Gastroesophageal sphincter (tissue), 4 donors: ENCODE results near the gene KLF6. TPM values are rescaled to one million over a fixed set of nuclear protein-coding genes. Genes with fewer than 3 reads are reported as not detected.

Experiments
- ATAC-seq: fragments of 150-250 bp; one replicate; pipeline ENCODE4 v1.9.1; 2016; ENCODE audit warnings: mild to moderate bottlenecking, moderate library complexity
- H3K27ac ChIP-seq, 4 donors: fragments of 200-600 bp; sonication (generic) in 3 of 4; 1 replicate in 3 of 4; 2 replicates in 1 of 4; pipeline ENCODE4 v1.5.1; 2016 to 2019
- H3K27me3 ChIP-seq: fragments of 200-600 bp; sonication (generic); one replicate; pipeline ENCODE4 v1.5.1; 2019
- H3K36me3 ChIP-seq, 2 donors: fragments of 200-600 bp; sonication (generic); one replicate each; pipeline ENCODE4 v1.5.1; 2019; ENCODE audit warnings: control low read depth in 1 of 2
- H3K4me1 ChIP-seq, 3 donors: fragments of 200-600 bp; sonication (generic); 1 replicate in 2 of 3; 2 replicates in 1 of 3; pipeline ENCODE4 v1.5.1; 2016 to 2019; ENCODE audit warnings: control low read depth in 2 of 3
- H3K4me3 ChIP-seq, 2 donors: fragments of 200-600 bp; sonication (generic); one replicate each; pipeline ENCODE4 v1.5.1; 2019; ENCODE audit warnings: mild to moderate bottlenecking in 1 of 2, moderate library complexity in 1 of 2
- H3K9me3 ChIP-seq, 3 donors: fragments of 200-600 bp; sonication (generic); one replicate each; pipeline ENCODE4 v1.5.1; 2017 to 2019; ENCODE audit warnings: control low read depth in 2 of 3
- EP300 ChIP-seq: sonication (generic); formaldehyde crosslinking; IDR thresholded peaks from one replicate; pipeline ENCODE4 v1.6.1; 2017; ENCODE audit warnings: antibody characterized with exemption, mild to moderate bottlenecking
- POLR2A ChIP-seq, 2 donors: fragments of 450-650 bp; IDR thresholded peaks; one replicate each; pipeline ENCODE4 v1.6.1; 2017; ENCODE audit warnings: antibody characterized with exemption in 2 of 2, mild to moderate bottlenecking in 2 of 2, moderate library complexity in 1 of 2
- POLR2AphosphoS5 ChIP-seq: sonication (generic); formaldehyde crosslinking; IDR thresholded peaks from one replicate; pipeline ENCODE4 v1.6.1; 2017; ENCODE audit warnings: antibody characterized with exemption
- WGBS, 2 donors: methylation state at CpG; one replicate each; pipeline ENCODE4 v1.1.5; 2018; ENCODE audit warnings: low coverage in 1 of 2; 5-methylcytosine and 5-hydroxymethylcytosine counted together
- total RNA-seq, 4 donors: library from RNA; depleted of rRNA; stranded (reverse); fragments of >200 nt; gene quantifications; one replicate each; pipeline ENCODE4 v1.1.0, GENCODE V29; 2016
- TF ChIP-seq, protein P1 (sequence below), 4 experiments: fragments of 200-600 bp in 2 of 4; fragments of 450-650 bp in 2 of 4; sonication (generic) in 1 of 4; IDR thresholded peaks; one replicate each; pipeline ENCODE4 v1.5.1; 2017 to 2019; ENCODE audit warnings: antibody characterized with exemption in 4 of 4, mild to moderate bottlenecking in 2 of 4, moderate library complexity in 2 of 4

The KLF6 gene
- total RNA-seq, 4 donors from 2014 or later: 90.3 to 113 (median 105) TPM

DNA sequence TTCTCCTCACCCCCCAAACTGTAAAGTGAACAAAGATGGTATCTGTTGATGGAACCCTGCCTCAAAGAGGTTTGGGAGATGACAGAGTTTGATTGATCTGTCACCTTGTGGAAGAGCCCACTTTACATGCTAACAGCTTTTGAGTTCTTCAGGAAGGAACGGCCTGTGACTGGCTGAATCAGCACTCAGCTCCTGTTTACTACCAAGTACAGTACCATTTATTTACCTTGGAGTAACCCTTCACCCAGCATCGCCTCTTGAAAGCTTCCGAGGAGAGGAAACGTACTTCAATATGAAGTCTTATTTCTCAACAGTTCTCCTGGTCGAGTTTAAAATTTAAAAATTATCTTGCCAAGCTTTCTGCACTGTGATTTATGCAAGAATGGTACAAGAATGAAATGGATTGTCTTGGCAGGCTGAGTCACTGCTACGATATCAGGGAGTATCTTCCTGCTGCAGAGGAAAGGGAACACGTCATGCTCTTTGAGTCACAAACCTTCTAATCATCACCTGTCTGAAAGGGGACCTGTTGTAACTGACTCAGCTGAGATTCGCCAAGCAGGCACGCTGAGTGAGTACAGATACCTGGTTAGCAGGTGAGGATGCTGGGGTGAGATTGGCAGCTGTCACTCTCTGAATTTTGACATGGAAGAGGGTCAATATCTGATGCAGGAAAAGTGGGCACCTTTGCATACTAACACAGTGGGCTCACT lies 30.1 kb downstream of the KLF6 start:
- Histone ChIP-seq H3K27ac (peak overlapping the region in 3 of 4 donors; percentile 14 to 38 (median 33)), H3K9me3 (no peaks in the 10 kb centered on the region), H3K36me3 (no peaks in the 10 kb centered on the region), H3K4me1 (peaks cover 0 to 30% (median 11%) of the 10 kb centered on the region in 3 donors), H3K4me3 (no peak overlapping the region), H3K27me3 (no peaks in the 10 kb centered on the region)
- peak; percentile 80 for ATAC-seq
- 28 to 63% methylated on average over 9 of the region's 9 CpGs for WGBS, 2 donors
- TF ChIP-seq EP300: no peak
- TF ChIP-seq, protein P1, sequence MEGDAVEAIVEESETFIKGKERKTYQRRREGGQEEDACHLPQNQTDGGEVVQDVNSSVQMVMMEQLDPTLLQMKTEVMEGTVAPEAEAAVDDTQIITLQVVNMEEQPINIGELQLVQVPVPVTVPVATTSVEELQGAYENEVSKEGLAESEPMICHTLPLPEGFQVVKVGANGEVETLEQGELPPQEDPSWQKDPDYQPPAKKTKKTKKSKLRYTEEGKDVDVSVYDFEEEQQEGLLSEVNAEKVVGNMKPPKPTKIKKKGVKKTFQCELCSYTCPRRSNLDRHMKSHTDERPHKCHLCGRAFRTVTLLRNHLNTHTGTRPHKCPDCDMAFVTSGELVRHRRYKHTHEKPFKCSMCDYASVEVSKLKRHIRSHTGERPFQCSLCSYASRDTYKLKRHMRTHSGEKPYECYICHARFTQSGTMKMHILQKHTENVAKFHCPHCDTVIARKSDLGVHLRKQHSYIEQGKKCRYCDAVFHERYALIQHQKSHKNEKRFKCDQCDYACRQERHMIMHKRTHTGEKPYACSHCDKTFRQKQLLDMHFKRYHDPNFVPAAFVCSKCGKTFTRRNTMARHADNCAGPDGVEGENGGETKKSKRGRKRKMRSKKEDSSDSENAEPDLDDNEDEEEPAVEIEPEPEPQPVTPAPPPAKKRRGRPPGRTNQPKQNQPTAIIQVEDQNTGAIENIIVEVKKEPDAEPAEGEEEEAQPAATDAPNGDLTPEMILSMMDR (IDR thresholded peaks at IDR 0.05): no peak
- TF ChIP-seq POLR2AphosphoS5: peak; percentile 48
- no peak for TF ChIP-seq POLR2A (IDR thresholded peaks at IDR 0.05)

DNA sequence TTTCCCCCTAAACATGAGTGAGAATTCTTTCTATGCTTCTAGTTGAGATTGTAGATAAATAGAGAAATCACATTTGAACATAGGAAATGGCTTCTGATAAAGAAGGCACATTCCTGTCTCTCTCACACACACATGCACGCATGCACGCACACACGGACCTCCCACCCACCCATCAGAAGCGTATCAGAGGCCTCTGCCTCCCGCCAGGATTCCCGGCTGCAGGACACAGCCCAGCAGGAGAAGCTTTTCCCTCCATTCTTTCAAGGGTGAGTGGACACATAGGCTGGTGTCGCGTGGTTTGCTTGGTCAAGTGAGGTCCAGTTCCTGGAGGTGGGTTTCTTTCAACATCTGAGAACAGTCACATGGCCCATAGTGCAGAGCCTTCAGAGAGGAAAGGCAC lies 34.2 kb downstream of the KLF6 start:
- 87 to 94% methylated on average over 3 to 7 of the region's 8 CpGs for WGBS, 2 donors
- Histone ChIP-seq H3K27ac (peak overlapping the region; percentile 88 to 96 (median 90)), H3K27me3 (no peaks in the 10 kb centered on the region), H3K4me3 (no peak overlapping the region), H3K36me3 (no peaks in the 10 kb centered on the region), H3K9me3 (no peaks in the 10 kb centered on the region), H3K4me1 (peaks cover 0 to 62% (median 23%) of the 10 kb centered on the region in 3 donors)
- TF ChIP-seq EP300 (no peak), POLR2A (IDR thresholded peaks at IDR 0.05) (no peak), POLR2AphosphoS5 (no peak)
- TF ChIP-seq, protein P1 (IDR thresholded peaks at IDR 0.05): no peak
- no peak for ATAC-seq

DNA sequence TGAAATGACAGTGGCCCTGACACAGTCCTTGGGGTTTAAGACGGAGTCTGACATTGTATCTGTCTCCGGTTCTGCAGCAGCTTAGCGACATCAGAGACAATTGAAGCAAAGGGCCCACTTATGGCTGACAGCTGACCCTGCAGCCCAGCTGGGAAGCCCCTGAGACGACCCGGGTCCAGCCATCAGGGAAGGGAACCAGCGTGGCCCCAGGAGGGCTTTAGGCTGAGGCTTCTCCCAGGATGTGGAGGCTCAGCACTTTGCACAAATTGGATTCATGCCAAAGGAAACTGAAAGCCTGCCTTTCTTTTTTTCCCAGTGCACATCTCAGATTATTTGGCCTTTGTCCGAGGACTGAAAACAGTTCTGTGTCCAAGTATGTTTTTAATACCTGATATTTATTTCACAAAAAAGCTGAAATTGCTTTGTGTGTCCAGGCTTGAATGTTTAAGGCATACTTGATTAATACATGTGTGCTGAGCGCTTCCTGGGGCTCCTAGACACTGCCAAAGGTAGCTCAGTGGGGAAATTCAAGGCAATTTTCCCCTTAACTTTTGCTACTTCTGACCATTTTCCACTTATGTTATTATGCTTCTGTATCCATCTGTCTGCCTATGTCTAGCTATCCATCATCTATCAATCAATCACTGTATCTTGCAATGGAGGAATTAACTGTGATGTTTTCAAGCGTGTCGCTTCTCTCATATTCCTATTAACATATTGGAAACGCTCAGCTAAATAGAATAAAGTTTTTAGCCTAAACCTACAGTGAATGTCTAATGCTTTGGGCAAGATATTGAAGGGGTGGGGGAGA lies 34.8 kb downstream of the KLF6 start:
- H3K4me3 ChIP-seq: peak overlapping the region; percentile 34 to 42
- no peaks in the 10 kb centered on the region for H3K9me3 ChIP-seq
- H3K27ac ChIP-seq: peak overlapping the region; percentile 88 to 96 (median 90)
- no peaks in the 10 kb centered on the region for H3K27me3 ChIP-seq
- peaks cover 0 to 56% (median 23%) of the 10 kb centered on the region in 3 donors for H3K4me1 ChIP-seq
- TF ChIP-seq, protein P1 (IDR thresholded peaks at IDR 0.05): no peak
- TF ChIP-seq POLR2A (IDR thresholded peaks at IDR 0.05) (no peak), EP300 (no peak), POLR2AphosphoS5 (peak; percentile 10)
- ATAC-seq: peak; percentile 42
- 30 to 46% methylated on average over 11 of the region's 11 CpGs for WGBS, 2 donors
- H3K36me3 ChIP-seq: no peaks in the 10 kb centered on the region

DNA sequence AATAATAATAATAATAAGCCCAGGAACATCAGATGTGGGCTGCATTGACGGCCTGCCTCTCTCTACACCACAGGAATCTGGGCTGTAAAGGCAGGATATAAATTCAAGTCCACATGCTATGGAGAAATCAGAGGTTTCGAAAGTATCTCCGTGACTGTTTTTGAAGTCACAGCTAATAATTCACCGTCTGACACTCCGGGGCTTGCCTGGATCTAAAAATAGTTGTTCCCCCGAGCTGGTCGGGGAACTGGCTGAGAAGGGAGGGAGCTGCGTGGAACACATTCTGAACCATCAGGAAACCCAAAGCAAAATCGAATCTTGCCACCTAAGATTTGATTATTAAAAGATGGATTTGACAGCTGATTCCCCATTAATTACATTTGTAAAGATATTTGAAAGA lies 35.4 kb downstream of the KLF6 start:
- 4 to 9% methylated on average over 8 to 9 of the region's 9 CpGs for WGBS, 2 donors
- H3K4me1 ChIP-seq: peaks cover 0 to 50% (median 23%) of the 10 kb centered on the region in 3 donors
- H3K36me3 ChIP-seq: no peaks in the 10 kb centered on the region
- no peaks in the 10 kb centered on the region for H3K9me3 ChIP-seq
- peak; percentile 87 for ATAC-seq
- H3K27ac ChIP-seq: peak overlapping the region; percentile 88 to 96 (median 90)
- TF ChIP-seq, protein P1 (IDR thresholded peaks at IDR 0.05): no peak
- TF ChIP-seq POLR2AphosphoS5: peak; percentile 92
- H3K4me3 ChIP-seq: peak overlapping the region; percentile 34 to 42
- no peaks in the 10 kb centered on the region for H3K27me3 ChIP-seq
